K562 (cell line): ENCODE results near the gene SOWAHB. TPM values are rescaled to one million over a fixed set of nuclear protein-coding genes. Genes with fewer than 3 reads are reported as not detected.

Experiments used
- ATAC-seq: fragments of 200-7000 bp; cut with Tn5 transposase; 3 replicates; pipeline ENCODE4 v1.9.1; 2020; ENCODE audit warnings: moderate library complexity
- BruUV-seq: library from RNA; stranded (reverse); fragments of 400-500 nt; replicated peaks from 2 replicates; lab custom pipeline; 2021; lab: Mats Ljungman, UMichigan
- CTCF ChIA-PET: fragments of 300-600 bp; formaldehyde crosslinking; extraction: SDS; loops from one replicate; lab custom pipeline; 2021; ENCODE audit warnings: low intra/inter-chr PET ratio; lab: Yijun Ruan, JAX
- POLR2A ChIA-PET: fragments of 300-600, 350-650 bp; sonication (Branson Sonifier 250); formaldehyde crosslinking; extraction: SDS; loops from one replicate; lab custom pipeline; 2021; ENCODE audit warnings: antibody characterized with exemption, inconsistent platforms; lab: Yijun Ruan, JAX
- DNase-seq, 4 experiments: peaks; one replicate each; pipeline versions ENCODE4 v3.0.0 to v3.0.0-alpha.2; 2011 to 2018; ENCODE audit warnings: low spot score in 3 of 4, mixed read lengths in 3 of 4; ENCODE audit errors: extremely low read depth in 1 of 4
- FAIRE-seq: peaks from 2 replicates; lab custom pipeline; 2011; peaks lifted over from hg19 to GRCh38; lab: Jason Lieb, UNC
- H2AFZ ChIP-seq: 2 replicates; pipeline ENCODE4 v1.6.0; 2011; ENCODE audit warnings: low read depth, low read length, control low read depth, inconsistent platforms
- H3K27ac ChIP-seq: fragments of 200-600 bp; 3 replicates; pipeline ENCODE4 v1.8.0; 2011; ENCODE audit warnings: low read depth, mild to moderate bottlenecking, control low read depth, inconsistent platforms, low read length, moderate library complexity, mixed read lengths; ENCODE audit errors: extremely low read depth
- H3K27me3 ChIP-seq, 2 experiments: fragments of 300-600 bp in 1 of 2; 2 replicates in 1 of 2; 3 replicates in 1 of 2; pipeline versions ENCODE4 v1.6.0 to v1.8.0; 2011; ENCODE audit warnings: inconsistent platforms in 2 of 2, low read length in 2 of 2, mild to moderate bottlenecking in 1 of 2, mixed read lengths in 1 of 2, moderate library complexity in 1 of 2; ENCODE audit not compliant: control insufficient read depth in 2 of 2, insufficient read depth in 2 of 2
- H3K36me3 ChIP-seq: fragments of 300-600 bp; 3 replicates; pipeline ENCODE4 v1.8.0; 2011; ENCODE audit warnings: mild to moderate bottlenecking, low read length, inconsistent platforms; ENCODE audit not compliant: control insufficient read depth, insufficient read depth
- H3K4me1 ChIP-seq, 2 experiments: fragments of 200-600 bp in 1 of 2; replicated peaks in 1 of 2; 2 replicates in 1 of 2; 3 replicates in 1 of 2; pipeline versions ENCODE4 v1.5.1 to v1.8.0; 2011; ENCODE audit warnings: inconsistent platforms in 2 of 2, low read length in 2 of 2, mild to moderate bottlenecking in 1 of 2, mixed read lengths in 1 of 2, moderate library complexity in 1 of 2; ENCODE audit not compliant: control insufficient read depth in 2 of 2, insufficient read depth in 2 of 2
- H3K4me2 ChIP-seq: 2 replicates; pipeline ENCODE4 v1.6.1; 2011; ENCODE audit warnings: low read length, control low read depth, inconsistent platforms, mixed read lengths; ENCODE audit not compliant: insufficient read depth
- H3K4me3 ChIP-seq: fragments of 200-600 bp; sonication (generic), shearing (Covaris generic); 2 replicates; pipeline ENCODE4 v1.5.1; 2016; ENCODE audit warnings: control low read depth, inconsistent platforms
- H3K79me2 ChIP-seq: fragments of 200-600 bp; 3 replicates; pipeline ENCODE4 v1.8.0; 2011; ENCODE audit warnings: low read length, inconsistent platforms; ENCODE audit not compliant: control insufficient read depth, insufficient read depth
- H3K9ac ChIP-seq, 2 experiments: 2 replicates each; pipeline versions ENCODE4 v1.6.0 to v1.6.1; 2011; ENCODE audit warnings: low read depth in 2 of 2, low read length in 2 of 2, control low read depth in 1 of 2, inconsistent platforms in 1 of 2, mild to moderate bottlenecking in 1 of 2, mixed read lengths in 1 of 2; ENCODE audit not compliant: insufficient read depth in 1 of 2
- H3K9me1 ChIP-seq: one replicate; pipeline ENCODE4 v1.6.0; 2011; ENCODE audit warnings: inconsistent platforms, mild to moderate bottlenecking, low read length, moderate library complexity; ENCODE audit not compliant: control insufficient read depth, insufficient read depth
- H3K9me3 ChIP-seq: replicated peaks from 2 replicates; pipeline ENCODE4 v1.5.1; 2011; ENCODE audit warnings: low read depth, low read length, inconsistent platforms; ENCODE audit not compliant: control insufficient read depth, insufficient read depth
- H4K20me1 ChIP-seq: replicated peaks from 2 replicates; pipeline ENCODE4 v1.6.1; 2011; ENCODE audit warnings: low read length, inconsistent platforms, mixed read lengths; ENCODE audit not compliant: control insufficient read depth, insufficient read depth
- ASH1L ChIP-seq: fragments of 450-650 bp; IDR thresholded peaks from 2 replicates; pipeline ENCODE4 v1.6.1; 2018; ENCODE audit warnings: borderline replicate concordance, mild to moderate bottlenecking, low read depth; ENCODE audit not compliant: partially characterized antibody
- ATF2 ChIP-seq: sonication (generic); formaldehyde crosslinking; IDR thresholded peaks from 2 replicates; pipeline ENCODE4 v1.8.1; 2022; ENCODE audit warnings: missing genetic modification reagents
- CAMTA2 ChIP-seq: fragments of 250-450 bp; sonication (Bioruptor Pico); conservative IDR thresholded peaks from 2 replicates; pipeline ENCODE4 v1.5.1; 2022
- CBX1 ChIP-seq: sonication (generic); IDR thresholded peaks from 2 replicates; pipeline ENCODE4 v1.6.1; 2016; ENCODE audit warnings: antibody characterized with exemption, low read depth, mild to moderate bottlenecking
- HDAC1 ChIP-seq, 2 experiments: fragments of 450-650 bp; IDR thresholded peaks; 2 replicates each; pipeline ENCODE4 v1.6.1; 2016 to 2017; ENCODE audit warnings: inconsistent platforms in 1 of 2, mild to moderate bottlenecking in 1 of 2, moderate library complexity in 1 of 2
- KDM1A ChIP-seq, 2 experiments: fragments of 450-650 bp; IDR thresholded peaks; 2 replicates each; pipeline ENCODE4 v1.6.1; 2016; ENCODE audit warnings: mild to moderate bottlenecking in 2 of 2
- MIER1 ChIP-seq: fragments of 450-650 bp; IDR thresholded peaks from 2 replicates; pipeline ENCODE4 v1.6.1; 2016; ENCODE audit warnings: antibody characterized with exemption, mild to moderate bottlenecking, low read depth
- RBM14 ChIP-seq: fragments of 200-400 bp; formaldehyde crosslinking; IDR thresholded peaks from 2 replicates; pipeline ENCODE4 v1.6.1; 2018; ENCODE audit warnings: low read depth, mild to moderate bottlenecking, low read length, moderate library complexity, borderline replicate concordance; ENCODE audit not compliant: insufficient read depth
- SRSF7 ChIP-seq: fragments of 200-400 bp; formaldehyde crosslinking; optimal IDR thresholded peaks from 2 replicates; pipeline ENCODE3; 2017; ENCODE audit warnings: mild to moderate bottlenecking, low read depth, low read length
- TAL1 ChIP-seq: fragments of 450-650 bp; IDR thresholded peaks from 2 replicates; pipeline ENCODE4 v1.6.1; 2016; ENCODE audit warnings: mild to moderate bottlenecking
- ZFP36 ChIP-seq: fragments of 150-350 bp; IDR thresholded peaks from 2 replicates; pipeline ENCODE4 v1.6.1; 2018; ENCODE audit warnings: low read length, low read depth; ENCODE audit not compliant: partially characterized antibody
- WGBS: fragments of 100-300 bp; shearing (Covaris generic); methylation state at CpG from one replicate; pipeline ENCODE4 v1.1.6; 2016; ENCODE audit warnings: low coverage, mixed read lengths; ENCODE audit not compliant: insufficient coverage; ENCODE audit errors: missing lambda C conversion rate; 5-methylcytosine and 5-hydroxymethylcytosine counted together
- in situ Hi-C: fragments of 300-500 bp; cut with MboI; formaldehyde crosslinking; loops from 4 replicates; pipeline ENCODE4 v1.15.0; 2018; ENCODE audit warnings: inconsistent platforms, mixed read lengths
- intact Hi-C: fragments of 100-400 bp; cut with micrococcal nuclease; formaldehyde crosslinking; loops from 2 replicates; pipeline ENCODE4 v1.14.2; 2022
- polyA plus RNA-seq, 8 experiments: library from polyadenylated mRNA; depleted of rRNA in 4 of 8; stranded (reverse) in 5 of 8; unstranded in 3 of 8; fragments of >200 nt; fragmentation: Nextera tagmentation in 2 of 8; fragmentation: Illumina TruSeq in 1 of 8; extraction: Ambion mirVana in 2 of 8; extraction: Trizol in 1 of 8; gene quantifications; 2 replicates each; pipeline versions ENCODE4 v1.2.1 to v1.2.3, GENCODE V29; 2011 to 2014; ENCODE audit warnings: inconsistent platforms in 1 of 8, missing spikeins in 1 of 8
- total RNA-seq, 7 experiments: library from RNA; depleted of rRNA in 6 of 7; stranded (reverse); fragments of >200 nt in 6 of 7; fragmentation: Illumina TruSeq in 2 of 7; extraction: Trizol in 2 of 7; gene quantifications; 2 replicates each; pipeline versions ENCODE4 v1.2.1 to v1.2.3, GENCODE V29; 2011 to 2021; ENCODE audit warnings: low replicate concordance in 1 of 7
- TF ChIP-seq, protein P1 (sequence below), 2 experiments: fragments of 450-650 bp in 1 of 2; sonication (generic) in 1 of 2; formaldehyde crosslinking in 1 of 2; IDR thresholded peaks in 1 of 2; conservative IDR thresholded peaks in 1 of 2; 2 replicates each; pipeline versions ENCODE4 v1.6.1 to v1.8.1; 2016 to 2023; ENCODE audit warnings: mild to moderate bottlenecking in 2 of 2, moderate library complexity in 2 of 2, inconsistent platforms in 1 of 2, missing genetic modification reagents in 1 of 2

The SOWAHB gene
- total and polyA plus RNA-seq, 9 of the 15 experiments (the other 6 are each of a cell fraction or from before 2014, with no cell fraction given) = not detected

DNA sequence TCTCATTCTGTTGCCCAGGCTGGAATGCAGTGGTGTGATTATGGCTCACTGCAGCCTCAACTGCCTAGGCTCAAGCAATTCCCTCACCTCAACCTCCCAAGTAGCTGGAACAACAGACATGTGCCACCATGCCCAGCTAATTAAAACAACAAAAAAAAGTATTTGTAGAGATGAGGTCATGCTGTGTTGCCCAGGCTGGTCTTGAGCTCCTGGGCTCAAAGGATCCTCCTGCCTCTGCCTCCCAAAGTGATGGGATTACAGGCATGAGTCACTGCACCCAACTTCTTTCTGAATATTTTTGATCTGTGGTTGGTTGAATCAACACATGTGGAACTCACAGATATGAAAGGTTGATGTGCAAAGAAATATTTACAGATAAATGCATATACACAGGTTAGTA is 33.1 kb upstream of the SOWAHB start:
- CTCF ChIA-PET = no interaction called here
- no TSS peak for BruUV-seq
- Histone ChIP-seq H4K20me1 (no peaks in the 10 kb centered on the region), H3K27me3 (no peaks in the 10 kb centered on the region), H3K9ac (no peak overlapping the region), H3K4me1 (peaks cover 0 to 7% of the 10 kb centered on the region in 2 experiments; a peak in 3 of 5 replicates), H3K9me3 (no peaks in the 10 kb centered on the region), H3K79me2 (no peaks in the 10 kb centered on the region), H3K4me3 (no peak overlapping the region), H3K4me2 (no peak overlapping the region), H3K36me3 (no peaks in the 10 kb centered on the region), H3K9me1 (no peaks in the 10 kb centered on the region), H2AFZ (no peak overlapping the region), H3K27ac (no peak overlapping the region)
- TF ChIP-seq ASH1L = no peak
- TF ChIP-seq, protein P1, sequence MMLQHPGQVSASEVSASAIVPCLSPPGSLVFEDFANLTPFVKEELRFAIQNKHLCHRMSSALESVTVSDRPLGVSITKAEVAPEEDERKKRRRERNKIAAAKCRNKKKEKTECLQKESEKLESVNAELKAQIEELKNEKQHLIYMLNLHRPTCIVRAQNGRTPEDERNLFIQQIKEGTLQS (IDR thresholded peaks at IDR 0.05) = peak; percentile 33
- TF ChIP-seq, protein P1 (CRISPR knock-in tag; conservative IDR thresholded peaks at IDR 0.05) = no peak
- in situ Hi-C loops = no loop called here
- POLR2A ChIA-PET = no interaction called here
- no peak for DNase-seq
- no peak for ATAC-seq
- intact Hi-C loops = no loop called here
- FAIRE-seq = no peak

GRCh38 chr4:76930685-76931084 is 32.7 kb upstream of the SOWAHB start:
- ChIA-PET POLR2A (no interaction called here), CTCF (no interaction called here)
- intact Hi-C loops (no loop called here), in situ Hi-C loops (no loop called here)
- BruUV-seq = no TSS peak
- WGBS = 30% methylated on average over 2 of the region's 2 CpGs
- no peak for FAIRE-seq
- no peaks in the 10 kb centered on the region for H3K36me3 ChIP-seq
- H3K9ac ChIP-seq = no peak overlapping the region
- no peak for DNase-seq
- H3K9me3 ChIP-seq = no peaks in the 10 kb centered on the region
- H3K27me3 ChIP-seq = no peaks in the 10 kb centered on the region
- peaks cover 0 to 7% of the 10 kb centered on the region in 2 experiments; a peak in 3 of 5 replicates for H3K4me1 ChIP-seq
- H2AFZ ChIP-seq = no peak overlapping the region
- no peak overlapping the region for H3K4me3 ChIP-seq
- H4K20me1 ChIP-seq = no peaks in the 10 kb centered on the region
- H3K9me1 ChIP-seq = no peaks in the 10 kb centered on the region
- H3K27ac ChIP-seq = no peak overlapping the region
- ATAC-seq = no peak
- H3K4me2 ChIP-seq = no peak overlapping the region
- H3K79me2 ChIP-seq = no peaks in the 10 kb centered on the region
- TF ChIP-seq ATF2 (no peak), CBX1 (no peak), ZFP36 (no peak), SRSF7 (no peak), HDAC1 (IDR thresholded peaks at IDR 0.05) (no peak), MIER1 (no peak), KDM1A (IDR thresholded peaks at IDR 0.05) (no peak), TAL1 (no peak), CAMTA2 (CRISPR knock-in tag) (no peak), RBM14 (no peak)
